B cell (primary cell): ENCODE measurements around the gene GCAT. TPM values are rescaled to one million over a fixed set of nuclear protein-coding genes. Genes with fewer than 3 reads are reported as not detected.

Experiments used
- ATAC-seq: fragments of 200-7000 bp; cut with Tn5 transposase; one replicate; pipeline ENCODE4 v1.10.0; 2021; ENCODE audit warnings: low read depth, mild to moderate bottlenecking, moderate number of reproducible peaks, moderate library complexity
- CTCF ChIA-PET: fragments of 350-600 bp; sonication (Branson Sonifier 250); formaldehyde crosslinking; loops from one replicate; lab custom pipeline; 2021; ENCODE audit warnings: antibody characterized with exemption, inconsistent platforms; lab: Charles Lee
- POLR2A ChIA-PET: fragments of 350-600 bp; sonication (Branson Sonifier 250); formaldehyde crosslinking; loops from one replicate; lab custom pipeline; 2021; ENCODE audit warnings: antibody characterized with exemption; lab: Charles Lee
- DNase-seq: peaks from one replicate; pipeline ENCODE4 v3.0.0; 2013
- H2AFZ ChIP-seq: 2 replicates; pipeline ENCODE4 v1.6.1; 2012; ENCODE audit warnings: mild to moderate bottlenecking, low read depth, low read length; ENCODE audit not compliant: insufficient read depth, poor library complexity, severe bottlenecking
- H3K27ac ChIP-seq, 2 donors: 1 replicate in 1 of 2; 2 replicates in 1 of 2; pipeline ENCODE4 v1.5.1; 2012 to 2013; ENCODE audit warnings: low read length in 2 of 2, mild to moderate bottlenecking in 2 of 2, moderate library complexity in 1 of 2
- H3K27me3 ChIP-seq, 4 experiments: fragments of 200-600 bp in 1 of 4; sonication (generic) in 1 of 4; replicated peaks in 1 of 4; 1 replicate in 2 of 4; 2 replicates in 2 of 4; pipeline versions ENCODE4 v1.6.1 to v1.7.0; 2013 to 2016; ENCODE audit warnings: low read length in 3 of 4, mild to moderate bottlenecking in 2 of 4, mixed read lengths in 1 of 4, moderate library complexity in 1 of 4; ENCODE audit not compliant: insufficient read depth in 4 of 4, control insufficient read depth in 3 of 4; ENCODE audit errors: control extremely low read depth in 1 of 4
- H3K36me3 ChIP-seq, 2 experiments: replicated peaks in 1 of 2; 1 replicate in 1 of 2; 2 replicates in 1 of 2; pipeline versions ENCODE4 v1.6.1 to v1.7.1; 2013; ENCODE audit warnings: low read length in 1 of 2; ENCODE audit not compliant: insufficient read depth in 2 of 2, control insufficient read depth in 1 of 2; ENCODE audit errors: control extremely low read depth in 1 of 2, extremely low read depth in 1 of 2
- H3K4me1 ChIP-seq, 2 donors: fragments of 200-600 bp in 1 of 2; sonication (generic) in 1 of 2; 1 replicate in 1 of 2; 2 replicates in 1 of 2; pipeline versions ENCODE4 v1.5.1 to v1.6.1; 2013 to 2017; ENCODE audit warnings: low read length in 2 of 2; ENCODE audit not compliant: control insufficient read depth in 2 of 2, insufficient read depth in 2 of 2
- H3K4me2 ChIP-seq: replicated peaks from 2 replicates; pipeline ENCODE3; 2012; ENCODE audit warnings: mild to moderate bottlenecking, low read depth, low read length; ENCODE audit not compliant: poor library complexity, severe bottlenecking
- H3K4me3 ChIP-seq, 5 experiments: fragments of 200-600 bp in 1 of 5; sonication (generic) in 1 of 5; 1 replicate in 3 of 5; 2 replicates in 2 of 5; pipeline versions ENCODE4 v1.5.1 to v1.7.0; 2011 to 2016; ENCODE audit warnings: low read length in 4 of 5, mild to moderate bottlenecking in 4 of 5, low read depth in 2 of 5, control low read depth in 1 of 5, moderate library complexity in 1 of 5; ENCODE audit not compliant: insufficient read depth in 1 of 5; ENCODE audit errors: control extremely low read depth in 1 of 5, extremely low read depth in 1 of 5
- H3K79me2 ChIP-seq: fragments of 200-600 bp; sonication (generic); one replicate; pipeline ENCODE4 v1.6.0; 2016; ENCODE audit warnings: low read length; ENCODE audit not compliant: control insufficient read depth, insufficient read depth
- H3K9ac ChIP-seq: fragments of 200-600 bp; sonication (generic); 2 replicates; pipeline ENCODE4 v1.6.1; 2017; ENCODE audit warnings: mild to moderate bottlenecking, low read length, moderate library complexity
- H3K9me3 ChIP-seq, 3 donors: one replicate each; pipeline versions ENCODE4 v1.6.1 to v1.7.1; 2013; ENCODE audit warnings: low read length in 2 of 3; ENCODE audit not compliant: control insufficient read depth in 2 of 3, insufficient read depth in 1 of 3; ENCODE audit errors: control extremely low read depth in 1 of 3
- H4K20me1 ChIP-seq: 2 replicates; pipeline ENCODE4 v1.6.0; 2012; ENCODE audit warnings: mild to moderate bottlenecking, low read length; ENCODE audit not compliant: insufficient read depth, control insufficient read depth, poor library complexity, severe bottlenecking
- H3K27ac Mint-ChIP-seq: one replicate; pipeline ENCODE4 v1.8.0; 2021; ENCODE audit warnings: mixed read lengths
- H3K27me3 Mint-ChIP-seq: one replicate; pipeline ENCODE4 v1.8.0; 2021; ENCODE audit warnings: mixed read lengths
- H3K4me1 Mint-ChIP-seq: one replicate; pipeline ENCODE4 v1.8.0; 2021; ENCODE audit warnings: mixed read lengths
- H3K4me3 Mint-ChIP-seq: one replicate; pipeline ENCODE4 v1.8.0; 2021; ENCODE audit warnings: mixed read lengths
- H3K9me3 Mint-ChIP-seq: one replicate; pipeline ENCODE4 v1.8.0; 2022; ENCODE audit warnings: mixed read lengths; ENCODE audit not compliant: insufficient read depth
- CTCF ChIP-seq: fragments of 200-600 bp; IDR thresholded peaks from one replicate; pipeline ENCODE4 v1.8.0; 2022; ENCODE audit warnings: antibody characterized with exemption, mild to moderate bottlenecking
- EZH2 ChIP-seq: IDR thresholded peaks from 2 replicates; pipeline ENCODE4 v1.6.1; 2012; ENCODE audit warnings: borderline replicate concordance, low read depth, mild to moderate bottlenecking, moderate library complexity, low read length; ENCODE audit not compliant: insufficient read depth, poor library complexity, severe bottlenecking
- WGBS: methylation state at CpG from one replicate; pipeline ENCODE4 v1.1.5; 2013; ENCODE audit warnings: missing lambda C conversion rate; ENCODE audit not compliant: insufficient coverage; 5-methylcytosine and 5-hydroxymethylcytosine counted together
- intact Hi-C: fragments of 100-400 bp; cut with micrococcal nuclease; formaldehyde crosslinking; loops from one replicate; pipeline ENCODE4 v1.10.0; 2022
- polyA plus RNA-seq: library from polyadenylated mRNA; depleted of rRNA; stranded (reverse); fragments of >200 nt; gene quantifications from 2 replicates; pipeline ENCODE4 v1.2.3, GENCODE V29; 2012
- total RNA-seq, 2 donors: library from RNA; stranded (reverse); fragments of 120-200 nt in 1 of 2; gene quantifications; 1 replicate in 1 of 2; 2 replicates in 1 of 2; pipeline versions ENCODE4 v1.2.3 to v1.2.4, GENCODE V29; 2013 to 2022

Gene GCAT
- total and polyA plus RNA-seq, 2 donors (not counting 1 experiment from before 2014, with no cell fraction given): 0.15 to 0.47 TPM

GRCh38 chr22:37808294-37808657 lies 542 bp downstream of the GCAT start:
- ChIA-PET POLR2A (interaction anchor here (0.6 to 0.7 kb wide), 4 partner anchors 19 to 200 kb away, joined by 3 to 5 read pairs (median 3); partner anchors contain the start of gene GGA1), CTCF (interaction anchor here (1.0 to 4.1 kb wide), 4 partner anchors 9 to 145 kb away, joined by 3 to 30 read pairs (median 14); partner anchors contain the start of genes C22orf23 and POLR2F)
- Mint-ChIP-seq H3K27ac (no peak overlapping the region), H3K27me3 (peaks cover 54% of the 10 kb centered on the region), H3K4me3 (peak overlapping the region; percentile 77), H3K9me3 (no peaks in the 10 kb centered on the region), H3K4me1 (peaks cover 27% of the 10 kb centered on the region)
- H3K9me3 ChIP-seq: peaks cover 0 to 31% (median 0%) of the 10 kb centered on the region in 3 donors
- H3K79me2 ChIP-seq: no peaks in the 10 kb centered on the region
- peaks cover 5% of the 10 kb centered on the region for H4K20me1 ChIP-seq
- H3K4me3 ChIP-seq: peak overlapping the region; percentile 17 to 61 (median 53)
- WGBS: 7% methylated on average over 8 of the region's 8 CpGs
- no peak overlapping the region for H3K27ac ChIP-seq
- H3K27me3 ChIP-seq: peaks cover 0 to 89% (median 48%) of the 10 kb centered on the region in 4 experiments
- peak overlapping the region; percentile 76 for H2AFZ ChIP-seq
- ATAC-seq (no peak), DNase-seq (no peak)
- TF ChIP-seq CTCF (no peak), EZH2 (no peak)
- H3K36me3 ChIP-seq: no peaks in the 10 kb centered on the region
- peak overlapping the region; percentile 66 for H3K9ac ChIP-seq
- intact Hi-C loops: no loop called here
- H3K4me2 ChIP-seq: peak overlapping the region; percentile 78
- peaks cover 45 to 53% of the 10 kb centered on the region in 2 donors for H3K4me1 ChIP-seq

- ATAC-seq (no peak), DNase-seq (no peak)
- Mint-ChIP-seq H3K4me3 (peak overlapping the region; percentile 57), H3K27me3 (peaks cover 43% of the 10 kb centered on the region), H3K27ac (no peak overlapping the region), H3K9me3 (no peaks in the 10 kb centered on the region), H3K4me1 (peaks cover 24% of the 10 kb centered on the region)
- Histone ChIP-seq H3K4me1 (peaks cover 35 to 40% of the 10 kb centered on the region in 2 donors), H3K27ac (no peak overlapping the region), H3K4me3 (no peak overlapping the region), H3K9ac (no peak overlapping the region), H3K4me2 (no peak overlapping the region), H2AFZ (no peak overlapping the region), H3K36me3 (no peaks in the 10 kb centered on the region), H4K20me1 (peaks cover 5% of the 10 kb centered on the region), H3K9me3 (peaks cover 0 to 18% (median 0%) of the 10 kb centered on the region in 3 donors), H3K79me2 (no peaks in the 10 kb centered on the region), H3K27me3 (peaks cover 0 to 79% (median 39%) of the 10 kb centered on the region in 4 experiments)
- WGBS: 92% methylated on average over 5 of the region's 5 CpGs
- ChIA-PET CTCF (interaction anchor here (0.6 to 4.1 kb wide), 6 partner anchors 8 to 203 kb away, joined by 3 to 30 read pairs (median 4); no protein-coding TSS in a partner anchor), POLR2A (no interaction called here)
- intact Hi-C loops: no loop called here
- TF ChIP-seq CTCF: no peak
- TF ChIP-seq EZH2: no peak
Measured at GRCh38 chr22:37809672-37810333, 2.1 kb downstream of the GCAT start.
